ENCODE data around the gene MZB1.

Gene MZB1

DNA sequence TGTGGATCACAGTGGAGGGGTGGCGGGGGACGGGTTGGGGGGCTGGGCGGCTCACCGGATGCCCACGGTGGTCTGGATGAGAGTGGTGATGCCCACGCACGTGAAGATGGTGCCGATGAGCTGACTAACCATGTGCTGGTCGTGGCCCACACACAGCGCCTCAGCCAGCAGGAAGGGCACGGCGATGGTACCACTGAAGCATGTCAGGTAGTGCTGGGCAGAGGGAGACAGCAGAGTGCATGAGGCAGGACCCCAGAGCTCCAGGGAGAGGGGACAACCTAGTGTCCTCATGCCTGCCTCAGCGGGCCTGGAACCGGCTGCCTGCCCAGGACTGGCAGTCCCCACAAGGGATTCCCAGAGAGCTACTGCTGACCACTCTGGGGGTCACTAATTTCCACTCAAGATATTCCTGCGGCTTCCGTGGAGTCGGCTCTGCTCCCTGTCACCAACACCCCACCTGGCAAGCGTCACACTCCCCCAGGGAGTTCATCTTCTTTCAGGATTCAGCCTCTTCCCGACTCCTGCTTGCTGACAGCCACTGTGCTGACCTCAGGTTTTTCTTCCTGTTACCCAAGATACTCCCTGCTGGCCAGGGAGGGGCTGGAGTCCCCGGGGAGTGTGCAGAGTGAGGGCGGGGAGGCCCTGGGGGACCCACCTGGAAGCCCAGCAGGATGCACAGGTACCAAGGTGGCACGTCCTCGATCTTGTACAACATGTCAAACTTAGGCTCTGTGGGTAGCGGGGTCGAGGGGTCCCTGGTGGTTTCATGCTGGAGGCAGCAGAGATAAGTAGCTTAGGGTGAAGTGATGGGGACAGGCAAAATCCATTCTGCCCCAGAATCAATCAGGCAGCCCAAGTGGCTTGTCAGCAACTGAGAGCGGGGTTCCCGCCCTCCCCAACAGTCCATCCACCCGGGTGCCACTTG, 7.6 kb downstream of the MZB1 start:
- TF ChIP-seq, protein P1, sequence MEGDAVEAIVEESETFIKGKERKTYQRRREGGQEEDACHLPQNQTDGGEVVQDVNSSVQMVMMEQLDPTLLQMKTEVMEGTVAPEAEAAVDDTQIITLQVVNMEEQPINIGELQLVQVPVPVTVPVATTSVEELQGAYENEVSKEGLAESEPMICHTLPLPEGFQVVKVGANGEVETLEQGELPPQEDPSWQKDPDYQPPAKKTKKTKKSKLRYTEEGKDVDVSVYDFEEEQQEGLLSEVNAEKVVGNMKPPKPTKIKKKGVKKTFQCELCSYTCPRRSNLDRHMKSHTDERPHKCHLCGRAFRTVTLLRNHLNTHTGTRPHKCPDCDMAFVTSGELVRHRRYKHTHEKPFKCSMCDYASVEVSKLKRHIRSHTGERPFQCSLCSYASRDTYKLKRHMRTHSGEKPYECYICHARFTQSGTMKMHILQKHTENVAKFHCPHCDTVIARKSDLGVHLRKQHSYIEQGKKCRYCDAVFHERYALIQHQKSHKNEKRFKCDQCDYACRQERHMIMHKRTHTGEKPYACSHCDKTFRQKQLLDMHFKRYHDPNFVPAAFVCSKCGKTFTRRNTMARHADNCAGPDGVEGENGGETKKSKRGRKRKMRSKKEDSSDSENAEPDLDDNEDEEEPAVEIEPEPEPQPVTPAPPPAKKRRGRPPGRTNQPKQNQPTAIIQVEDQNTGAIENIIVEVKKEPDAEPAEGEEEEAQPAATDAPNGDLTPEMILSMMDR (IDR thresholded peaks at IDR 0.05; ENCODE audit: low read depth, low read length): no peak
- DNase-seq (ENCODE audit: low read depth in 2 of 2): no peak
- H3K4me3 ChIP-seq (replicated peaks in 1 of 2; ENCODE audit: low read depth in 2 of 2, low read length in 2 of 2): no peak overlapping the region

DNA sequence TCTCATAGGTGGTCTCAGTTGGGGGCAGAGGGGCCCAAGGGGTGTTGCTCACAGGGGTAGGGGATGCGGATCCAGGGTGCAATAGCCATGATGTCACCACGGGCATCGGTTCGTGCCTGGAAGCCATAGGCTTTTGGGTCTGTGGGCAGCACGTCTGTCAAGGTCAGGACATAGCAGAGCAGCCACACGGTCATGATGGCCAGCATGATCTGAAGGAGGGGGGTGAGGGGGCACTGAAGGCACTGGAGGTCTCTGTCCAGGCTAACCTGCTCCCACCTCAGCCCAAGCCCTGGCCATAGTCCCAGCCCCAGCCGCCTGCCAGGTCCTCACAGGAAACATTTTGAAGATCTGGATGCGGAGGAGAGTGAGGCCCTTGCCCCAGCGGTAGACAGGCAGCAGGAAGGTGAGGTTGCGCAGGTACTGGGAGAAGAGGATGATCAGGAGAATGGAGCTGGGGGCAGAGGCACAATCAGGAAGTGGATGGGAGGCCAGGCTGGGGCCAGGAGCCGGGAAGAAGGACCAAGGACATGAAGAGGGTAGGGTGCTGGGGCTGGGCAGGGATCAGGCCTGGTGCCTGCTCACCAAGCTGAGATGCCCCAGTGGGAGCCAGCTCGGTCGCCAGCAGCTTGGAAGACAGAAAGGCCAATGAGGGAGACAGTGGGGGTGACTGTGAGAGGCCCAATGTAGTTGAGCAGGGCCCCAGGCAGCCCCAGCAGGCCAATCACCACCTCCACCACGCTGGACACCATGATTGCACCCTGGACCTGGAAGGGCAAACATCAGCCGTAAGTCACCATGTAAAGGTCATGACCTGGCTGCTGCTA, 9.9 kb downstream of the MZB1 start:
- TF ChIP-seq, protein P1 (IDR thresholded peaks at IDR 0.05; ENCODE audit: low read depth, low read length): no peak
- DNase-seq (ENCODE audit: low read depth in 2 of 2): no peak
- H3K4me3 ChIP-seq (replicated peaks in 1 of 2; ENCODE audit: low read depth in 2 of 2, low read length in 2 of 2): no peak overlapping the region

DNA sequence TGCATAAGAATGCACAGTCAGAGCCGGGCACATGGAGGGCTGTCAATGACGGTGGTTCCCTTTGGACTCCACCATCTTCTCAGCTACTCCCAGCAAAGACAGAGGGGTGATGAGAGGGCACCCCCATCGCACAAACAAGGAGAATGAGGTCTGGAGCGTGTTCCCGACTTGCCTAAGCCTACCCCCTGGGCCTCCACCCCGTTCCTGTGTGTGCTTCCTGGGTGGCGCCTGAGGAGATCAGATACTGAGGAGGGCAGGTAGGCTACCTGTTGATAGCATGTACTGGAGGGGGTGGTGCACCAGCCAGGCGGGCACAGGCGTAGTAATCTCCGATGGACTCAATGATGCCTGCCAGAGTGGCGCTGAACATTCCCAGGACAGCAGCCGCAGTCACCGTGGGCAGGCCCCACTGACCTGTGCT, 10.8 kb downstream of the MZB1 start:
- no peak overlapping the region for H3K4me3 ChIP-seq (replicated peaks in 1 of 2; ENCODE audit: low read depth in 2 of 2, low read length in 2 of 2)
- TF ChIP-seq, protein P1 (IDR thresholded peaks at IDR 0.05; ENCODE audit: low read depth, low read length): no peak
- no peak for DNase-seq (ENCODE audit: low read depth in 2 of 2)

DNA sequence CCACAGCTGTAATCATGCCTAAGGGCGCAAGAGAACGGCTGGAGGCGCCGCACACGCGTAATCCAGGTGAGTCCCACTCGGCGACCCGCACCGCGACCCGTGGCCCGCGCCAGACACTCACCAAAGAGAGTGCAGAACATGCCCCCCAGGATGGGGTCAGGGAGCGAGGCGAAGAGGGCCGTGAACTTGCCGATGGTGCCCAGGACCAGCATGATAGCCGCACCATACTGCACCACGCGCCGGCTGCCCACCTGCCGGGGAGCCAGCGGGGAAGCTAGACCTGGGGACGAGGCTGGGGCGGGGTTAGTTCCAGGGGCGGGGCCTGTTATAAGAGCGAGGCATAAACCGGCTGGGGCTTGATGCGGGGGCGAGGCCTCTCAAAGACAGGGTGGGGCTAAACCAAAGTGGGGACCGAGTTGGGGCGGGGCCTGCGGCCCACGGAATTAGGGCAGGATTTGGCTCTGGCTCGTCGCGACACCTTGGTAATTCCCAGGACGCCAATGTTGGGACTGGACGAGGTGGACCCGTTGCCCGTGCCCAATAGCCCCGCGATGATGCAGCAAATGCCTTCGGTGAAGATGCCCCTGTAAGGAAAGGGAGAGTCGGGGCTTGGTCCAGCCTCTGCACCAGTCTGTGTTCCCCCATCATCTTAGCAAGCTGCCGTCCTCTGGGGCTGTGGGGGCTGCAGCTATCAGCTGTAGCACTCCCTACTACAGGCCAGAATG, 11.4 kb downstream of the MZB1 start:
- TF ChIP-seq, protein P1 (IDR thresholded peaks at IDR 0.05; ENCODE audit: low read depth, low read length): no peak
- no peak overlapping the region for H3K4me3 ChIP-seq (replicated peaks in 1 of 2; ENCODE audit: low read depth in 2 of 2, low read length in 2 of 2)
- no peak for DNase-seq (ENCODE audit: low read depth in 2 of 2)

DNA sequence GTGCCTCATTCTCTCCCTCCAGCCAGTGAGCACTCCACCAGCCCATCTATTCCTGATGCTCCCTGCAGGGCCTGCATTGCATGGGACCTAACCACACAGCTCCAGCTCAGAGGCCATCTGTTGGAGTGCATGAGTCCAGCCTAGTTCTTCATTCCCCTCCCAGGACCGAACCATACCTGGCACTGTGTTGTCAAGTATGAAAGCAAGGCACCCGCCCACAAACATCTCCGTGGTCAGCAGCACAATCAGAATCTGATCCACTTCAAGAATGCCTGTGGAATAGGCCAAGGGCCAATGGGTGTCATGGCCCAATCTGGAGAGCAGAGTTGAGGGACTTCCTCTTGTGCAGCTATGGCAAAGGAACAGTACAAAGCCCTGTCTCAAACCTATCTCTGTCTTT, 12.5 kb downstream of the MZB1 start:
- no peak overlapping the region for H3K4me3 ChIP-seq (replicated peaks in 1 of 2; ENCODE audit: low read depth in 2 of 2, low read length in 2 of 2)
- TF ChIP-seq, protein P1 (IDR thresholded peaks at IDR 0.05; ENCODE audit: low read depth, low read length): no peak
- DNase-seq (ENCODE audit: low read depth in 2 of 2): no peak

DNA sequence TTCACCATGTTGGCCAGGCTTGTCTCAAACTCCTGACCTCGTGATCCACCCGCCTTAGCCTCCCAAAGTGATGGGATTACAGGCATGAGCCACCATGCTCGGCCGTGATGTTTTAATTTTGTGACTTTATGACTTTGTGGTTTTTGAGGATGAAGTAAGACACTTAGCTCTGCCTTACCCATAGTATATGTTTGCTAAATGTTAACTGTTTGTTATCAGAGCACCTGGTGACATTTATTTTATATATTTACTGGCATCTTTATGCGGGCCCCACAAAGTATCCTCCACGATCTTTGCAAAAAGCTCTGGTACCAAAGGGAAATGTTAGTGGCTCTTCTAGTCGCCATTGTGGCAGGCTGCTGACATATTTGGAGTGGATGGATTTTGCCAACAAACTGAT, 13.3 kb downstream of the MZB1 start:
- TF ChIP-seq, protein P1 (IDR thresholded peaks at IDR 0.05; ENCODE audit: low read depth, low read length): no peak
- H3K4me3 ChIP-seq (replicated peaks in 1 of 2; ENCODE audit: low read depth in 2 of 2, low read length in 2 of 2): no peak overlapping the region
- no peak for DNase-seq (ENCODE audit: low read depth in 2 of 2)

Measured in cardiac fibroblast (primary cell).